Hippocampal formation (tissue), 2 donors: ENCODE results near the gene LPIN2.
"Not testable (repeated sequence)": the region's sequence is repeated elsewhere in the genome, so short reads cannot be mapped to it uniquely, and the experiment has no call there.

ENCODE experiments used
- DNase-seq, 2 donors: peaks; one replicate each; lab custom pipeline; 2025; lab: John Stamatoyannopoulos, UW

The LPIN2 gene

GRCh38 chr18:3044931-3045698, 32.2 kb upstream of the LPIN2 start:
- DNase-seq = peak in 1 of 2 donors; percentile 53

- no peak for DNase-seq
Measured at GRCh38 chr18:3042379-3042778, 29.4 kb upstream of the LPIN2 start.

DNA sequence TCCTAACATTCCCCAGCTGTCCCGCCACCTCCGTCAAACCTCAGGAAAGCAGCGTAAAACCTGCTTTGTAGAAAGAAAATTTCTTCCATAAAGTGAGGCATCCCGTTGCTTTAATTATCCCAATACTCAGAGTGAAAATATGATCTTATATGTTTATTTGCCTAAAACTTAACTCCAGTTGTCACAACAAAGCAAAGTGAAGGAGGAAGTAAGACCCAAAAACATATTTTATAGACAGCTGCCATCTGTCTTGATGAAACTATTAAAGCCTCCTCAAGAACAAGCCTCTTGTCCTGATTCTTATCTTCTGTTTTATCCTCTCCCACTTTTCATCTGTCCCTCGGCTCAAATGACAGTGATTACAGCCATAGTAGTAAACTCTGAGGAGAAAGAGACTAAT, 28.9 kb upstream of the LPIN2 start:
- no peak for DNase-seq

DNA sequence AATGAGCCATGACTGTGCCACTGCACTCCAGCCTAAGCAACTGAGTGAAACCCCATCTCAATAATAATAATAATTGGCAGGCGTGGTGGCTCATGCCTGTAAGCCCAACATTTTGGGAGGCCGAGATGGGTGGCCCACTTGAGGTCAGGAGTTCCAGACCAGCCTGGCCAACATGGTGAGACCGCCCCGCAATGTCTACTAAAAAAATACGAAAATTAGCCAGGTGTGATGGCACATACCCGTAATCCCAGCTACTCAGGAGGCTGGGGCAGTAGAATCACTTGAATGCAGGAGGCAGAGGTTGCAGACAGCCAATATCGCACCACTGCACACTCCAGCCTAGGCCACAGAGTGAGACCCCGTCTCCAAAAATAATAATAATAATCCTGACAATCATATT, 27.9 kb upstream of the LPIN2 start:
- DNase-seq = no peak

GRCh38 chr18:3040173-3040572, 27.2 kb upstream of the LPIN2 start:
- DNase-seq = no peak

DNA sequence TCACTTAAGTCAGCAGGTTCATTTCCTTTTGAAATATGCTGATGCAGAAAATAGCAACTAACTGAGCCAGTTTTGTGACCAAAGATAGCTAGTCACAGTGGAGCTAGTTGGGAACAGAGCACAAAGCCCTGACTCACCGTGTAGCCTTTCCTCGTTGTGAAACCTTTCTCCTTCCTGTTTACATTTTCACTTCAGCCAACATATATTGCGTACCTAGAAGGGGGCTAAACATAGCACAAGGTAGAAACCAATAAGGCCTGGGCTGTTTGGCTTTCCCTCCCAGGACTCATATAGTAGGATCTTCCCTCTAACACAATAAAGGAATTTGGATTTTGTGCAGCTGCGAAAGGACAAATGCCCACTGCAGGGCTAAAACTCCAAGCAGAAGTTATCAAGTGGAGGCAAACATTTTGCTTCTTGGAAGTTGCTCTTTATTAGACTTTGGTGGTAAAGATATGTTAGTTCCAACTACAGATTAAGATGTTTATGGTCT, 24.5 kb upstream of the LPIN2 start:
- DNase-seq = no peak

- DNase-seq = no peak
Measured at GRCh38 chr18:3036108-3036507, 23.2 kb upstream of the LPIN2 start.

DNA sequence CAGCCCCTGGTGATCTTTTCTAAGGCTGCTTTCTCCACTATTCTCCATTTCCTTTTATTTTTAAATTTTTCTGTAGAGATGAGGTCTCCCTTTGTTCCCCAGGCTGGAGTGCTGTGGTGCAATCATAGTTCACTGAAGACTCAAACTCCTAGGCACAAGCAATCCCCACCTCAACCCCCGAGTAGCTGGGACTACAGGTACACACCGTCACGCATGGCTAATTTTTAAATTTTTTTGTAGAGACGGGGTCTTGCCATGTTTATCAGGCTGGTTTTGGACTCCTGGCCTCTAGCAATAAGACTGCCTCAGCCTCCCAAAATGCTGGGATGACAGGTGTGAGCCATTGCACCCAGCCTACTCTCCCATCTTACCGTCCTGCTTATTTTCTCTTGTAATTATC, 22.7 kb upstream of the LPIN2 start:
- no peak for DNase-seq

DNA sequence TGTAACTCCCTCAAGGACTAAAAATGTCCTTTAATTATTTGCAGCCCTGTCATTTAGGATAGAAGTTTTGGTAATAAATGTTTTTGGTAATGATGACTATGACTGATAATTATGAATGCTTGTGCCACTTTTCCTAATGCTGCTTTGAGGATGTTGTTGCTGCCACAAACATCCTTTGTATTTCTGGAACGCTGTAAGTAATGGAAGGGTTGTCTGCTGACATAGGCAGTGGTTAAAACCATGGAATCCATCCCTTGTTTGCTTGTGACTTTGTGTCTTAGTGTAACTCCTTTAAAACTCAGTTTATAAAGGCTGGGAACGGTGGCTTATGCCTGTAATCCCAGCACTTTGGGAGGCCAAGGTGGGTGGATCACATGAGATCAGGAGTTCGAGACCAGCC, 19.8 kb upstream of the LPIN2 start:
- DNase-seq = no peak

- DNase-seq = no peak
Measured at GRCh38 chr18:3029215-3029952, 16.4 kb upstream of the LPIN2 start.

- DNase-seq = not testable (repeated sequence)
Measured at GRCh38 chr18:3028115-3028514, 15.2 kb upstream of the LPIN2 start.

GRCh38 chr18:3027370-3027891, 14.5 kb upstream of the LPIN2 start:
- no peak for DNase-seq

DNA sequence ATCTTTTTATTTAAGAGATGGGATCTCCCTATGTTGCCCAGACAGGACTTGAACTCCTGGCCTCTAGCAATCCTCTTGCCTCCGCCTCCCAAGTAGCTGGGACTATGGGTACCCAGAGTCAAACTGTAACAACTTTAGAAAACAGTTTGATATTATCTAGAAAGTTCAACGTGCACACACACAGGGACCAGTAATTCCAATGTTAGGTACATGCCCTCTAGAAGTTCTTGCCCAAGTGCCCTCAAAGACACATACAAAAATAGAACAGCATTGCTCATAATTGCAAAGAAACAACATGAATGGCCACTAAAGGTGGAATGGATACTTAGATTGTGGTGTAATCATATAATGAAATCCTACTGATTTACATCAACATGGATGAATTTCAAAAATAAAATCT, 12.6 kb upstream of the LPIN2 start:
- DNase-seq = no peak

DNA sequence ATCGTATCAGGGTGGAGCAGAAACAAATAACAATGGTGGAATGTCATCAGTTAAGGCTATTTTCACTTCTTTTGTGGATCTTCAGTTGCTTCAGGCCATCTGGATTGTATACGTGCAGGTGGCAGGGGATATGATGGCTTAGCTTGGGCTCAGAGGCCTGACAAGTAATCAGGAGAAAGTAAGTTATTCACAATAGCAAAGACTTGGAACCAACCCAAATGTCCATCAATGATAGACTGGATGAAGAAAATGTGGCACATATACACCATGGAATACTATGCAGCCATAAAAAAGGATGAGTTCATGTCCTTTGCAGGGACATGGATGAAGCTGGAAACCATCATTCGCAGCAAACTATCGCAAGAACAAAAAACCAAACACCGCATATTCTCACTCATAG, 10.7 kb upstream of the LPIN2 start:
- DNase-seq = not testable (repeated sequence)

GRCh38 chr18:3016585-3017297, 3.8 kb upstream of the LPIN2 start:
- peak in 1 of 2 donors; percentile 41 for DNase-seq

DNA sequence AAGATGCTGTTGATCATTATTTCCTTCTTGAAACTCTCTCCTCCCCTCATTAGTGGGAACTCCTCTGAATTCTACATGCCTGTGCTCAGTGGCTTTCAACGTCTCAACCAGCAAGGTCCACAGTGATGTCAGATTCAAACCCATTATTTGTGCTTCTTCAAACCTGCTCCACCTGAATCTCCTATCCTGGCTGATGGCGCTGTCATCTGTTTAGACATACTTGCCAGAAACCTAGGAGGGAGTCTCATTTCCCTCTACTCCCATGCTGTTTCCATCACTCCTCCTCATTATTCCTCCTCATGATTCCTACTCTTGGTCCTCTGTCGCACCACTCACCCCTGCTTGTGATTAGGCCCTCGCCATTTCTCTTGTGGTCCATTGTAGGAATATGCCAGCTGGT, 2.9 kb upstream of the LPIN2 start:
- no peak for DNase-seq

DNA sequence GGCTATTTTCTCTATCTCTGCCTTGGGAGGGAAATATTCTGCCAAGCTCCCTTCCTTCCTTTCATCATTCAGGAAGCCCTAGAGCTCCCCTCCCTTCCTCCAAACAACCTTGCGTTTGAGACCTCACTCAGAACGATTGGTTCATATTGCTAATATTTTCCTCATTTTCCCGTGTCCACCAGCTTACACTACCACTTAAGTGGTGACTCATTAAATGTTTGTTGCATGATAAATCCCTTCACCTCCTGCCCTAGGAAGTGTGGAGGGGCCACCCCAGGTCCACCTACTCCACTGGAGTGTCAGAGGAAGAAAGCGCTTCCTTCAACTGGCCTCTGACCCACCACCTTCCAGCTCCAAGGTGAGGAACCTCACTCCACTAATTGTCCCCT, 2.3 kb upstream of the LPIN2 start:
- DNase-seq = no peak

- no peak for DNase-seq
Measured at GRCh38 chr18:3014503-3015203, 1.7 kb upstream of the LPIN2 start.

DNA sequence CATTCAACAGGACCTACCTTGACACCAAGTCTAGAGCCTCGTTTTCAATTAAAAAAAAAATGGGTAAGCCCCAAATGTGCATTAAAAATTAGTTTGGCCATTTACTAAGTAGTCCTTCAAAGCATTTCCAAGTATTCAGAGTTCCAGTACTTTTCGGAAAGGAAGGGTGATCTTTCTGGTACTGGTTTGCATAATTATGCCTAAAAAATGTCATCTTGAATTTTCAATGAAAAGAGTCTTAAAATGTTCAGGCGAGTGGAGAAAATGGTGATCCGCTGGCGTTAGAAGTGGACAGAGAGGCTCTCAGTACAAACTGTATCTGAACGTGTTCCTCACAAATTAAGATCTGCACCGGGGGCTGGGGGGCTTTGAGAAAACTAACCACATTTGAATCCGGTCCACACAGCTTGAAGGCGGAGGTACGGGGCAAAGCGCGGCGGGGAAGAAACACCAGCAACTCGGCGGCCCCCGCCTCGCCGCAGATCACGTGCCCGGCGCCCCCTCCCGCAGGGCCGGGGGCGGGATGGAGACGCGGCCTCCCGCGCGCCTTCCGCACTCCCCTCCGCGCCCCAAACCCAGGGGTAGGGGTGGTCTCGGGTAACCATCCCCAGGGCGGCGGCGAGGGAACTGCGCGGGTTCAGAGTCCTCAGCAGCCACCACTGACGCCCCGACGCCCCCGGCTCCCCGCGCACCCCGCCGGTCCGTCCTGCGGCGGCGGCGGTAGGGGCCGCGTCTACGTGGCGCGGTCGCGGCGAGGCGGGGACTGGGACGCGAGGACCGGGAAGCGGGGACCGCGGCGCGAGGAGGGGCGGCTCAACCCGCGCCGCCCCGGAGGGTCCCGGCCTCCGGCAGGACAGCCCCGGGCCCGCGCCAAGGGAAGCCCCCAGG, 564 bp downstream of the LPIN2 start:
- DNase-seq = peak; percentile 52 to 56

- no peak for DNase-seq
Measured at GRCh38 chr18:3010086-3010485, 2.9 kb downstream of the LPIN2 start.

GRCh38 chr18:3008541-3008940, 4.4 kb downstream of the LPIN2 start:
- no peak for DNase-seq
